Stimulated activated CD8-positive, alpha-beta memory T cell treated with anti-CD3 and anti-CD28 coated beads, Interleukin-12 subunit alpha, Interleukin-12 subunit beta, amount 100 ng/mL, for 1 hour (primary cell): Measurements from ENCODE around the gene C1QL2.

Source experiments
- DNase-seq: peaks from one replicate; pipeline ENCODE4 v3.0.0-alpha.2; 2020; ENCODE audit warnings: low read depth

C1QL2 gene

GRCh38 chr2:119106301-119106897, 52.2 kb downstream of the C1QL2 start:
- no peak for DNase-seq
